ENCODE results near the gene BASP1.
A peak's percentile ranks its signal among the peaks of the same experiment; 100 is the strongest.

Gene BASP1

GRCh38 chr5:17213938-17214337 lies 3.5 kb upstream of the BASP1 start:
- Histone ChIP-seq H3K4me3 (ENCODE audit: low read depth in 1 of 5, low read length in 5 of 5) (no peak overlapping the region), H3K27me3 (ENCODE audit: control insufficient read depth in 5 of 5, insufficient read depth in 4 of 5, low read length in 5 of 5) (peaks cover 4 to 21% (median 8%) of the 10 kb centered on the region in 5 donors), H3K9me3 (ENCODE audit: control insufficient read depth in 5 of 5, low read length in 5 of 5) (no peaks in the 10 kb centered on the region), H3K27ac (ENCODE audit: low read depth, low read length) (no peak overlapping the region), H3K36me3 (ENCODE audit: control insufficient read depth in 5 of 5, insufficient read depth in 5 of 5, low read length in 5 of 5) (no peaks in the 10 kb centered on the region), H3K4me1 (ENCODE audit: control insufficient read depth in 5 of 5, insufficient read depth in 5 of 5, low read length in 5 of 5) (peaks cover 0 to 19% (median 17%) of the 10 kb centered on the region in 5 donors), H3K9ac (ENCODE audit: low read length in 5 of 5) (no peak overlapping the region)

GRCh38 chr5:17214893-17215292 lies 2.5 kb upstream of the BASP1 start:
- Histone ChIP-seq H3K36me3 (ENCODE audit: control insufficient read depth in 5 of 5, insufficient read depth in 5 of 5, low read length in 5 of 5) (no peaks in the 10 kb centered on the region), H3K9ac (ENCODE audit: low read length in 5 of 5) (no peak overlapping the region), H3K4me1 (ENCODE audit: control insufficient read depth in 5 of 5, insufficient read depth in 5 of 5, low read length in 5 of 5) (peaks cover 0 to 22% (median 21%) of the 10 kb centered on the region in 5 donors), H3K9me3 (ENCODE audit: control insufficient read depth in 5 of 5, low read length in 5 of 5) (no peaks in the 10 kb centered on the region), H3K27ac (ENCODE audit: low read depth, low read length) (no peak overlapping the region), H3K4me3 (ENCODE audit: low read depth in 1 of 5, low read length in 5 of 5) (no peak overlapping the region), H3K27me3 (ENCODE audit: control insufficient read depth in 5 of 5, insufficient read depth in 4 of 5, low read length in 5 of 5) (peaks cover 6 to 27% (median 14%) of the 10 kb centered on the region in 5 donors)

GRCh38 chr5:17215361-17215760 lies 2.1 kb upstream of the BASP1 start:
- Histone ChIP-seq H3K27me3 (ENCODE audit: control insufficient read depth in 5 of 5, insufficient read depth in 4 of 5, low read length in 5 of 5) (peaks cover 6 to 29% (median 14%) of the 10 kb centered on the region in 5 donors), H3K4me1 (ENCODE audit: control insufficient read depth in 5 of 5, insufficient read depth in 5 of 5, low read length in 5 of 5) (peaks cover 0 to 22% (median 21%) of the 10 kb centered on the region in 5 donors), H3K9me3 (ENCODE audit: control insufficient read depth in 5 of 5, low read length in 5 of 5) (no peaks in the 10 kb centered on the region), H3K27ac (ENCODE audit: low read depth, low read length) (no peak overlapping the region), H3K4me3 (ENCODE audit: low read depth in 1 of 5, low read length in 5 of 5) (no peak overlapping the region), H3K36me3 (ENCODE audit: control insufficient read depth in 5 of 5, insufficient read depth in 5 of 5, low read length in 5 of 5) (no peaks in the 10 kb centered on the region), H3K9ac (ENCODE audit: low read length in 5 of 5) (no peak overlapping the region)

- H3K9ac ChIP-seq (ENCODE audit: low read length in 5 of 5): no peak overlapping the region
- H3K27ac ChIP-seq (ENCODE audit: low read depth, low read length): no peak overlapping the region
- peaks cover 6 to 29% (median 14%) of the 10 kb centered on the region in 5 donors for H3K27me3 ChIP-seq (ENCODE audit: control insufficient read depth in 5 of 5, insufficient read depth in 4 of 5, low read length in 5 of 5)
These were observed 1.1 kb upstream of the BASP1 start for GRCh38 chr5:17216176-17216973.

GRCh38 chr5:17216974-17217492 lies 398 bp upstream of the BASP1 start:
- Histone ChIP-seq H3K27me3 (ENCODE audit: control insufficient read depth in 5 of 5, insufficient read depth in 4 of 5, low read length in 5 of 5) (peaks cover 6 to 29% (median 14%) of the 10 kb centered on the region in 5 donors), H3K4me1 (ENCODE audit: control insufficient read depth in 5 of 5, insufficient read depth in 5 of 5, low read length in 5 of 5) (peaks cover 0 to 22% (median 21%) of the 10 kb centered on the region in 5 donors), H3K9me3 (ENCODE audit: control insufficient read depth in 5 of 5, low read length in 5 of 5) (no peaks in the 10 kb centered on the region), H3K36me3 (ENCODE audit: control insufficient read depth in 5 of 5, insufficient read depth in 5 of 5, low read length in 5 of 5) (no peaks in the 10 kb centered on the region), H3K27ac (ENCODE audit: low read depth, low read length) (no peak overlapping the region), H3K4me3 (ENCODE audit: low read depth in 1 of 5, low read length in 5 of 5) (peak overlapping the region in 4 of 5 donors; percentile 25 to 58 (median 49)), H3K9ac (ENCODE audit: low read length in 5 of 5) (no peak overlapping the region)

More at GRCh38 chr5:17216176-17216973, 1.1 kb upstream of the BASP1 start:
- no peaks in the 10 kb centered on the region for H3K9me3 ChIP-seq (ENCODE audit: control insufficient read depth in 5 of 5, low read length in 5 of 5)
- peak overlapping the region; percentile 25 to 61 (median 55) for H3K4me3 ChIP-seq (ENCODE audit: low read depth in 1 of 5, low read length in 5 of 5)
- no peaks in the 10 kb centered on the region for H3K36me3 ChIP-seq (ENCODE audit: control insufficient read depth in 5 of 5, insufficient read depth in 5 of 5, low read length in 5 of 5)
- peaks cover 0 to 22% (median 21%) of the 10 kb centered on the region in 5 donors for H3K4me1 ChIP-seq (ENCODE audit: control insufficient read depth in 5 of 5, insufficient read depth in 5 of 5, low read length in 5 of 5)

- H3K27me3 ChIP-seq (ENCODE audit: control insufficient read depth in 5 of 5, insufficient read depth in 4 of 5, low read length in 5 of 5): peaks cover 6 to 29% (median 14%) of the 10 kb centered on the region in 5 donors
- H3K9me3 ChIP-seq (ENCODE audit: control insufficient read depth in 5 of 5, low read length in 5 of 5): no peaks in the 10 kb centered on the region
- H3K27ac ChIP-seq (ENCODE audit: low read depth, low read length): no peak overlapping the region
- H3K4me3 ChIP-seq (ENCODE audit: low read depth in 1 of 5, low read length in 5 of 5): peak overlapping the region; percentile 69 to 77 (median 74)
- peak overlapping the region in 2 of 5 donors; percentile 62 to 68 for H3K9ac ChIP-seq (ENCODE audit: low read length in 5 of 5)
- H3K36me3 ChIP-seq (ENCODE audit: control insufficient read depth in 5 of 5, insufficient read depth in 5 of 5, low read length in 5 of 5): no peaks in the 10 kb centered on the region
- peaks cover 0 to 22% (median 21%) of the 10 kb centered on the region in 5 donors for H3K4me1 ChIP-seq (ENCODE audit: control insufficient read depth in 5 of 5, insufficient read depth in 5 of 5, low read length in 5 of 5)
These were observed 1.0 kb downstream of the BASP1 start for GRCh38 chr5:17218353-17219005.

GRCh38 chr5:17219006-17219422 lies 1.6 kb downstream of the BASP1 start:
- Histone ChIP-seq H3K27ac (ENCODE audit: low read depth, low read length) (no peak overlapping the region), H3K9ac (ENCODE audit: low read length in 5 of 5) (peak overlapping the region in 2 of 5 donors; percentile 44 to 62), H3K36me3 (ENCODE audit: control insufficient read depth in 5 of 5, insufficient read depth in 5 of 5, low read length in 5 of 5) (no peaks in the 10 kb centered on the region), H3K4me1 (ENCODE audit: control insufficient read depth in 5 of 5, insufficient read depth in 5 of 5, low read length in 5 of 5) (peaks cover 0 to 22% (median 21%) of the 10 kb centered on the region in 5 donors), H3K9me3 (ENCODE audit: control insufficient read depth in 5 of 5, low read length in 5 of 5) (no peaks in the 10 kb centered on the region), H3K27me3 (ENCODE audit: control insufficient read depth in 5 of 5, insufficient read depth in 4 of 5, low read length in 5 of 5) (peaks cover 6 to 29% (median 14%) of the 10 kb centered on the region in 5 donors), H3K4me3 (ENCODE audit: low read depth in 1 of 5, low read length in 5 of 5) (peak overlapping the region; percentile 69 to 77 (median 73))

GRCh38 chr5:17219469-17219868 lies 2.0 kb downstream of the BASP1 start:
- Histone ChIP-seq H3K27ac (ENCODE audit: low read depth, low read length) (no peak overlapping the region), H3K9me3 (ENCODE audit: control insufficient read depth in 5 of 5, low read length in 5 of 5) (no peaks in the 10 kb centered on the region), H3K4me3 (ENCODE audit: low read depth in 1 of 5, low read length in 5 of 5) (peak overlapping the region in 3 of 5 donors; percentile 69 to 74 (median 73)), H3K9ac (ENCODE audit: low read length in 5 of 5) (no peak overlapping the region), H3K36me3 (ENCODE audit: control insufficient read depth in 5 of 5, insufficient read depth in 5 of 5, low read length in 5 of 5) (no peaks in the 10 kb centered on the region), H3K4me1 (ENCODE audit: control insufficient read depth in 5 of 5, insufficient read depth in 5 of 5, low read length in 5 of 5) (peaks cover 0 to 22% (median 21%) of the 10 kb centered on the region in 5 donors), H3K27me3 (ENCODE audit: control insufficient read depth in 5 of 5, insufficient read depth in 4 of 5, low read length in 5 of 5) (peaks cover 6 to 29% (median 14%) of the 10 kb centered on the region in 5 donors)

GRCh38 chr5:17219992-17220391 lies 2.6 kb downstream of the BASP1 start:
- peaks cover 6 to 33% (median 14%) of the 10 kb centered on the region in 5 donors for H3K27me3 ChIP-seq (ENCODE audit: control insufficient read depth in 5 of 5, insufficient read depth in 4 of 5, low read length in 5 of 5)
- H3K9ac ChIP-seq (ENCODE audit: low read length in 5 of 5): no peak overlapping the region
- H3K27ac ChIP-seq (ENCODE audit: low read depth, low read length): no peak overlapping the region
- H3K36me3 ChIP-seq (ENCODE audit: control insufficient read depth in 5 of 5, insufficient read depth in 5 of 5, low read length in 5 of 5): no peaks in the 10 kb centered on the region
- H3K9me3 ChIP-seq (ENCODE audit: control insufficient read depth in 5 of 5, low read length in 5 of 5): no peaks in the 10 kb centered on the region
- H3K4me3 ChIP-seq (ENCODE audit: low read depth in 1 of 5, low read length in 5 of 5): no peak overlapping the region
- peaks cover 0 to 22% (median 21%) of the 10 kb centered on the region in 5 donors for H3K4me1 ChIP-seq (ENCODE audit: control insufficient read depth in 5 of 5, insufficient read depth in 5 of 5, low read length in 5 of 5)

Data from subcutaneous abdominal adipose tissue (tissue), 5 donors.